ENCODE results near the gene EIF5AL1. TPM values are rescaled to one million over a fixed set of nuclear protein-coding genes. Genes with fewer than 3 reads are reported as not detected.
"Not testable (repeated sequence)": the region's sequence is repeated elsewhere in the genome, so short reads cannot be mapped to it uniquely, and the experiment has no call there.

Gene EIF5AL1
- total and polyA plus RNA-seq, 10 of the 15 experiments (the other 5 are each of a cell fraction or from before 2014, with no cell fraction given): 0.02 to 8.3 (median 0.45) TPM; not detected in 1

DNA sequence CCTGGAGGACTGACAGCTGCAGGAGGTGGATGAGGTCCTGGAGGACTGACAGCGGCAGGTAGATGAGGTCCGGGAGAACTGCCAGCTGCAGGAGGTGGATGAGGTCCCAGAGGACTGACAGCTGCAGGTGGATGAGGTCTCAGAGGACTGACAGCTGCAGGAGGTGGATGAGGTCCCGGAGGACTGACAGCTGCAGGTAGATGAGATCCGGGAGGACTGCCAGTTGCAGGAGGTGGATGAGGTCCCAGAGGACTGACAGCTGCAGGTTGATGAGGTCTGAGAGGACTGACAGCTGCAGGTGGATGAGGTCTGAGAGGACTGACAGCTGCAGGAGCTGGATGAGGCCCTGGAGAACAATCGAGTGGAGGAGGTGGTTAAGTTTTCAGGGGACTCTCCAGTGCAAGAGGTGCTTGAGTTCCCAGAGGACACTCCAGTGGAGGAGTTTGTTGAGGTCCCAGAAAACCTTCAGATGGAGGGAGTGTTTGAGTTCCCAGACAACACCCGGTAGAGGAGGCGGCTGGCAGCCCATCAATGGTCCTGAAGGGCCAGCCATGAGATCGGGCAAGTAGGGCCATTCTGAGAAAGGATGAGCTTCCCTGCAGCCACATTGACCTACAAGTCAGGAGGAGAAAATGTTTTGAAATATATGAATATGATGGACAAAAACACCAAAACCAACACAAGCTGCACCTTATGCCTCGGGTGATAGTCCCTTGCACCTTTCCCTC is 4.7 kb upstream of the EIF5AL1 start:
- ChIA-PET POLR2A (no interaction called here), SMC1A (ENCODE audit: uncharacterized antibody, unreplicated experiment) (interaction anchor here (1.3 to 1.9 kb wide), 2 partner anchors 21 to 40 kb away, joined by 3 to 5 read pairs; no protein-coding TSS in a partner anchor), RAD21 (ENCODE audit: unreplicated experiment) (no interaction called here), CTCF (interaction anchor here (0.8 to 2.3 kb wide), 3 partner anchors 14 to 422 kb away, joined by 3 to 7 read pairs (median 3); no protein-coding TSS in a partner anchor)
- Histone ChIP-seq H3K4me1 (ENCODE audit: control insufficient read depth, insufficient read depth, low read length) (no peaks in the 10 kb centered on the region), H3K36me3 (ENCODE audit: control insufficient read depth in 2 of 2, insufficient read depth in 2 of 2, low read length in 1 of 2) (no peaks in the 10 kb centered on the region), H3K4me3 (no peak overlapping the region), H3K79me2 (ENCODE audit: control insufficient read depth, insufficient read depth, low read length) (no peaks in the 10 kb centered on the region), H3K9me3 (replicated peaks; ENCODE audit: control insufficient read depth, insufficient read depth, low read length) (no peaks in the 10 kb centered on the region), H3K9ac (ENCODE audit: control insufficient read depth, insufficient read depth, low read length) (no peak overlapping the region), H2AFZ (ENCODE audit: control insufficient read depth, low read depth, low read length) (no peak overlapping the region), H4K20me1 (ENCODE audit: control insufficient read depth, insufficient read depth) (no peaks in the 10 kb centered on the region), H3K27ac (ENCODE audit: control insufficient read depth, insufficient read depth) (no peak overlapping the region), H3K27me3 (replicated peaks in 1 of 2; ENCODE audit: control insufficient read depth in 2 of 2, insufficient read depth in 2 of 2, low read length in 1 of 2) (peaks cover 0 to 1% of the 10 kb centered on the region in 2 experiments; a peak in 2 of 4 replicates), H3K4me2 (ENCODE audit: control insufficient read depth, insufficient read depth) (no peak overlapping the region)
- no TSS peak for BruUV-seq (replicated peaks)
- in situ Hi-C loops (cut with MboI): no loop called here
- TF ChIP-seq GABPA (IDR thresholded peaks at IDR 0.05; ENCODE audit: low read depth) (no peak), CBX3 (IDR thresholded peaks at IDR 0.05; ENCODE audit: borderline replicate concordance, low read depth) (no peak), MEF2A (IDR thresholded peaks at IDR 0.05; ENCODE audit: insufficient read depth, low read depth, low read length) (no peak), FOXM1 (IDR thresholded peaks at IDR 0.05; ENCODE audit: low read depth, low read length) (no peak), EZH2 (IDR thresholded peaks at IDR 0.05; ENCODE audit: borderline replicate concordance, control insufficient read depth, low read depth, low read length) (no peak), ZNF622 (IDR thresholded peaks at IDR 0.05) (no peak), SUZ12 (IDR thresholded peaks at IDR 0.05; ENCODE audit: unreplicated experiment) (no peak), EED (IDR thresholded peaks at IDR 0.05; ENCODE audit: low read depth) (no peak), RFX5 (IDR thresholded peaks at IDR 0.05; ENCODE audit: low read depth, low read length) (no peak), EGR1 (IDR thresholded peaks at IDR 0.05; ENCODE audit: borderline replicate concordance in 1 of 2, low read depth in 2 of 2, low read length in 2 of 2) (no peak), IKZF2 (IDR thresholded peaks at IDR 0.05) (no peak)
- TF ChIP-seq, protein P1, sequence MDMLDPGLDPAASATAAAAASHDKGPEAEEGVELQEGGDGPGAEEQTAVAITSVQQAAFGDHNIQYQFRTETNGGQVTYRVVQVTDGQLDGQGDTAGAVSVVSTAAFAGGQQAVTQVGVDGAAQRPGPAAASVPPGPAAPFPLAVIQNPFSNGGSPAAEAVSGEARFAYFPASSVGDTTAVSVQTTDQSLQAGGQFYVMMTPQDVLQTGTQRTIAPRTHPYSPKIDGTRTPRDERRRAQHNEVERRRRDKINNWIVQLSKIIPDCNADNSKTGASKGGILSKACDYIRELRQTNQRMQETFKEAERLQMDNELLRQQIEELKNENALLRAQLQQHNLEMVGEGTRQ (IDR thresholded peaks at IDR 0.05; ENCODE audit: borderline replicate concordance, low read depth, low read length): no peak
- no peak for DNase-seq (ENCODE audit: low read depth, low spot score)
- 23% methylated on average over 9 of the region's 9 CpGs for WGBS (ENCODE audit: insufficient coverage, insufficient replicate concordance, low lambda C conversion rate, missing lambda C conversion rate)
- FAIRE-seq: no peak
- intact Hi-C loops (cut with micrococcal nuclease; ENCODE audit: unreplicated experiment): no loop called here
- ATAC-seq: no peak

DNA sequence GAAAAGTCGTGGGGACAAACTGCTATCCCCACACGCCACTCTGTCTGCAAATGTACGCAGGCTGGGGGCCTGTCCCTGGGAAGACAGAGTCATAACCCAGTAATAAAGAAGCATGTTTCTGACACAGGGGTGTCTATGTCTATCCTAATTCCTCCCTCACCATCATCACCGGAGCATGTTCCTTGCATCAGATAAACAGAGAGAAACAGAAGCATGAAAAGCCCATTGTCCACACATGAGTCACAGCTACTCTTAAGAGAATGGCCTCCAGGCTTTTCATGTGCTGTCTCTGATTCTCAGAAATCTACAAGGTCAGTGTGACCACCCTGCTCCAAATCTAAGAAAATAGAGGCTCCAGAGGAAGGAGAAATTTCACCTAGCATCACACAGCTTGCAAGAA is 4.1 kb upstream of the EIF5AL1 start:
- CTCF ChIA-PET: interaction anchor here (2.3 kb wide), 1 partner anchor 134 kb away, joined by 7 read pairs; no protein-coding TSS in a partner anchor
- intact Hi-C loops (cut with micrococcal nuclease; ENCODE audit: unreplicated experiment); H3K4me2 ChIP-seq (ENCODE audit: control insufficient read depth, insufficient read depth); H3K27me3 ChIP-seq (replicated peaks in 1 of 2; ENCODE audit: control insufficient read depth in 2 of 2, insufficient read depth in 2 of 2, low read length in 1 of 2); H3K4me1 ChIP-seq (ENCODE audit: control insufficient read depth, insufficient read depth, low read length); FAIRE-seq; RAD21 ChIA-PET (ENCODE audit: unreplicated experiment); H4K20me1 ChIP-seq (ENCODE audit: control insufficient read depth, insufficient read depth); BruUV-seq (replicated peaks); H3K4me3 ChIP-seq; H3K36me3 ChIP-seq (ENCODE audit: control insufficient read depth in 2 of 2, insufficient read depth in 2 of 2, low read length in 1 of 2); POLR2A ChIA-PET; H3K27ac ChIP-seq (ENCODE audit: control insufficient read depth, insufficient read depth); ATAC-seq; H3K79me2 ChIP-seq (ENCODE audit: control insufficient read depth, insufficient read depth, low read length); H2AFZ ChIP-seq (ENCODE audit: control insufficient read depth, low read depth, low read length); H3K9me3 ChIP-seq (replicated peaks; ENCODE audit: control insufficient read depth, insufficient read depth, low read length); in situ Hi-C loops (cut with MboI); H3K9ac ChIP-seq (ENCODE audit: control insufficient read depth, insufficient read depth, low read length); DNase-seq (ENCODE audit: low read depth, low spot score): not testable (repeated sequence)
- SMC1A ChIA-PET (ENCODE audit: uncharacterized antibody, unreplicated experiment): interaction anchor here (1.3 kb wide), 1 partner anchor 40 kb away, joined by 3 read pairs; no protein-coding TSS in a partner anchor
- WGBS (ENCODE audit: insufficient coverage, insufficient replicate concordance, low lambda C conversion rate, missing lambda C conversion rate): 20% methylated on average over 3 of the region's 4 CpGs
